PFSK-1 (cell line): ENCODE measurements around the gene FBXO24.

Experiments used
- FOXP2 ChIP-seq: optimal IDR thresholded peaks from 2 replicates; pipeline ENCODE3; 2011; ENCODE audit warnings: borderline replicate concordance, control low read depth, inconsistent platforms; ENCODE audit not compliant: insufficient read depth; ENCODE audit errors: extremely low read length, extremely low read depth
- POLR2AphosphoS5 ChIP-seq: IDR thresholded peaks from 2 replicates; pipeline ENCODE4 v1.6.1; 2012; ENCODE audit warnings: low read depth, mild to moderate bottlenecking, control low read depth, low read length, moderate library complexity
- SIN3A ChIP-seq: IDR thresholded peaks from 2 replicates; pipeline ENCODE4 v1.6.1; 2012; ENCODE audit warnings: mild to moderate bottlenecking, low read length, moderate library complexity, borderline replicate concordance; ENCODE audit not compliant: insufficient read depth
- TAF1 ChIP-seq: IDR thresholded peaks from 2 replicates; pipeline ENCODE4 v1.6.1; 2012; ENCODE audit warnings: low read length, control low read depth, borderline replicate concordance; ENCODE audit not compliant: insufficient read depth
- TF ChIP-seq, protein P1 (sequence below), 2 experiments: IDR thresholded peaks; 2 replicates each; pipeline versions ENCODE4 v1.6.1 to v1.8.0; 2011 to 2012; ENCODE audit warnings: low read depth in 2 of 2, low read length in 2 of 2, control low read depth in 1 of 2, inconsistent platforms in 1 of 2, mild to moderate bottlenecking in 1 of 2, moderate library complexity in 1 of 2; ENCODE audit not compliant: insufficient read depth in 1 of 2

Gene FBXO24

DNA sequence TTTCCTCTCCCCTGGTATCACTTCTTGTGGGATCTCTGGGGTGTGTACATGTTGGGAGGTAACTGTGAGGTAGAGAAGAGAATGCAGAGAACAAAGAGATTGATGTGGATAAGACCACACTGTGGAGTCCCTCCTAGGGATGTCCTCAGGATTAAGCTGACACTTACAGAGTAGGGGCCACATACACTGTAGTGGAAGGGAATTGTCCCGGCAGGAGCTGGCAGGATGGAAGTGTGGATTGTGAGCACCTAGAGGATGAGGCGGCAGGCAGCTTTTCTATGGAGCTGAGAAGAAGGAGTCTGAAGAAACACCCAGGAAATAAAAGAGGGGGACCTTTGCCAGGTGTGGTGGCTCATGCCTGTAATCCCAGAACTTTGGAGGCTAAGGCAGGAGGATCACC lies 33.6 kb upstream of the FBXO24 start:
- TF ChIP-seq TAF1: no peak
- TF ChIP-seq FOXP2: no peak
- no peak for TF ChIP-seq SIN3A
- no peak for TF ChIP-seq POLR2AphosphoS5
- TF ChIP-seq, protein P1, sequence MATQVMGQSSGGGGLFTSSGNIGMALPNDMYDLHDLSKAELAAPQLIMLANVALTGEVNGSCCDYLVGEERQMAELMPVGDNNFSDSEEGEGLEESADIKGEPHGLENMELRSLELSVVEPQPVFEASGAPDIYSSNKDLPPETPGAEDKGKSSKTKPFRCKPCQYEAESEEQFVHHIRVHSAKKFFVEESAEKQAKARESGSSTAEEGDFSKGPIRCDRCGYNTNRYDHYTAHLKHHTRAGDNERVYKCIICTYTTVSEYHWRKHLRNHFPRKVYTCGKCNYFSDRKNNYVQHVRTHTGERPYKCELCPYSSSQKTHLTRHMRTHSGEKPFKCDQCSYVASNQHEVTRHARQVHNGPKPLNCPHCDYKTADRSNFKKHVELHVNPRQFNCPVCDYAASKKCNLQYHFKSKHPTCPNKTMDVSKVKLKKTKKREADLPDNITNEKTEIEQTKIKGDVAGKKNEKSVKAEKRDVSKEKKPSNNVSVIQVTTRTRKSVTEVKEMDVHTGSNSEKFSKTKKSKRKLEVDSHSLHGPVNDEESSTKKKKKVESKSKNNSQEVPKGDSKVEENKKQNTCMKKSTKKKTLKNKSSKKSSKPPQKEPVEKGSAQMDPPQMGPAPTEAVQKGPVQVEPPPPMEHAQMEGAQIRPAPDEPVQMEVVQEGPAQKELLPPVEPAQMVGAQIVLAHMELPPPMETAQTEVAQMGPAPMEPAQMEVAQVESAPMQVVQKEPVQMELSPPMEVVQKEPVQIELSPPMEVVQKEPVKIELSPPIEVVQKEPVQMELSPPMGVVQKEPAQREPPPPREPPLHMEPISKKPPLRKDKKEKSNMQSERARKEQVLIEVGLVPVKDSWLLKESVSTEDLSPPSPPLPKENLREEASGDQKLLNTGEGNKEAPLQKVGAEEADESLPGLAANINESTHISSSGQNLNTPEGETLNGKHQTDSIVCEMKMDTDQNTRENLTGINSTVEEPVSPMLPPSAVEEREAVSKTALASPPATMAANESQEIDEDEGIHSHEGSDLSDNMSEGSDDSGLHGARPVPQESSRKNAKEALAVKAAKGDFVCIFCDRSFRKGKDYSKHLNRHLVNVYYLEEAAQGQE (IDR thresholded peaks at IDR 0.05; ENCODE audit: insufficient read depth in 1 of 2, low read depth in 2 of 2, low read length in 2 of 2): no peak

GRCh38 chr7:100553032-100553431 lies 33.1 kb upstream of the FBXO24 start:
- TF ChIP-seq, protein P1 (IDR thresholded peaks at IDR 0.05; ENCODE audit: insufficient read depth in 1 of 2, low read depth in 2 of 2, low read length in 2 of 2): no peak
- no peak for TF ChIP-seq POLR2AphosphoS5
- no peak for TF ChIP-seq TAF1
- no peak for TF ChIP-seq SIN3A
- no peak for TF ChIP-seq FOXP2

GRCh38 chr7:100555701-100556100 lies 30.4 kb upstream of the FBXO24 start:
- TF ChIP-seq, protein P1 (IDR thresholded peaks at IDR 0.05; ENCODE audit: insufficient read depth in 1 of 2, low read depth in 2 of 2, low read length in 2 of 2): no peak
- TF ChIP-seq SIN3A (no peak), TAF1 (no peak), FOXP2 (no peak), POLR2AphosphoS5 (no peak)

DNA sequence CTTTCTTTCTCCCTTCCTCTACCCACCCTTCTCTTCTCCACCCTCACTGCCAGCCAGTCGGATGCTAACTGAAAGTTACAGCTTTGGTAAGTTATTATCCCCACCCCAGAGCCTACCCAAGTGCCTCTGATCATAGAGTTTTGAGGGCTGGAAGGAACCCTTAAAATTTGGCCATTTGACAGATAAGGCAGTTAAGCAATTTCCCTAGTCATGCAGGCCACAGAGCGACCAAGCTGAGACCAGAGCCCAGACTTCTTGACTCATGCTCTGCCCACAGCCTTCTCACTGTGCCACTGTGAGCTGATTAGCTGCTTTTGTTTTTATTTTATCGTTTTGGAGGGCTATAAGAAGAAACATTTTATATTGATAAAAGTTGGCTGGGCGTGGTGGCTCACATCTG lies 29.6 kb upstream of the FBXO24 start:
- TF ChIP-seq, protein P1 (IDR thresholded peaks at IDR 0.05; ENCODE audit: insufficient read depth in 1 of 2, low read depth in 2 of 2, low read length in 2 of 2): no peak
- TF ChIP-seq POLR2AphosphoS5 (no peak), FOXP2 (no peak), TAF1 (no peak), SIN3A (no peak)

DNA sequence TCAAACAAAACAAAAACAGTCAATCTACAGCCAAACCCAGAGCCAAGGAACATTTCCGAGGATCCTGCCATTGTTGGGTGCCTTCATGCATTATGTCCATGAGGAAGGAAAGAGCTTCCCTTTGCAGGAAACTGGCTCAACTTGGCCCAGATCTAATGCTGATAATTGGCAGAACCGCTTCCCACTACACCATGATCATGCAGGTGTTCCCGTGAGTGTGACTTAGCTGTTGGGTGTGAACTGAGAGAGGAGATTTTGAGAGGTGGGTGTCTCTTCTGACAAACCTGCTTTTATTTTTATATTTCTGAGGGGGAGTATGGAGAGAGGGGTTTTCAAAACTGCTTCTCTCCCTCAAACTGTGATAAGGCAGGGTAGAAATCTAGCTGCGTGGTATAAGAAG lies 27.0 kb upstream of the FBXO24 start:
- TF ChIP-seq, protein P1 (IDR thresholded peaks at IDR 0.05; ENCODE audit: insufficient read depth in 1 of 2, low read depth in 2 of 2, low read length in 2 of 2): no peak
- TF ChIP-seq POLR2AphosphoS5 (no peak), FOXP2 (no peak)
